Measurements from ENCODE around the gene EGFLAM.

- TF ChIP-seq FOXP2 (optimal IDR thresholded peaks at IDR 0.05; ENCODE audit: control extremely low read depth, extremely low read length, insufficient read depth) (no peak), POLR2AphosphoS5 (IDR thresholded peaks at IDR 0.05; ENCODE audit: borderline replicate concordance, low read depth, low read length) (no peak)
These were observed 221.1 kb downstream of the EGFLAM start for GRCh38 chr5:38479315-38479904.

Measured in SK-N-MC (cell line).